HEK293 (cell line): Measurements from ENCODE around the gene MARK2.

Source experiments
- EGR2 ChIP-seq: fragments of 450-650 bp; formaldehyde crosslinking; IDR thresholded peaks from 2 replicates; pipeline ENCODE4 v1.5.1; 2016; ENCODE audit warnings: low read depth, missing biosample characterization, missing genetic modification characterization
- GLI2 ChIP-seq: fragments of 450-650 bp; formaldehyde crosslinking; IDR thresholded peaks from 2 replicates; pipeline ENCODE4; 2017; ENCODE audit warnings: missing biosample characterization, missing genetic modification characterization, low read depth, borderline replicate concordance
- OVOL3 ChIP-seq: fragments of 450-650 bp; formaldehyde crosslinking; IDR thresholded peaks from 2 replicates; pipeline ENCODE4 v1.5.1; 2016; ENCODE audit warnings: missing biosample characterization, missing genetic modification characterization
- PRDM10 ChIP-seq: fragments of 450-650 bp; formaldehyde crosslinking; IDR thresholded peaks from 2 replicates; pipeline ENCODE4 v1.5.1; 2016; ENCODE audit warnings: missing biosample characterization, missing genetic modification characterization
- SCRT1 ChIP-seq: fragments of 450-650 bp; formaldehyde crosslinking; IDR thresholded peaks from 2 replicates; pipeline ENCODE4 v1.5.1; 2016; ENCODE audit warnings: missing biosample characterization, missing genetic modification characterization, borderline replicate concordance
- SCRT2 ChIP-seq: fragments of 450-650 bp; formaldehyde crosslinking; IDR thresholded peaks from 2 replicates; pipeline ENCODE4 v1.5.1; 2016; ENCODE audit warnings: missing biosample characterization, missing genetic modification characterization
- SP2 ChIP-seq: fragments of 450-650 bp; formaldehyde crosslinking; IDR thresholded peaks from 2 replicates; pipeline ENCODE4 v1.5.1; 2016; ENCODE audit warnings: missing biosample characterization, missing genetic modification characterization
- SP3 ChIP-seq: fragments of 450-650 bp; formaldehyde crosslinking; IDR thresholded peaks from 2 replicates; pipeline ENCODE4 v1.5.1; 2016; ENCODE audit warnings: missing biosample characterization, missing genetic modification characterization
- TRIM28 ChIP-seq: IDR thresholded peaks from 2 replicates; pipeline ENCODE4 v1.6.1; 2011; ENCODE audit warnings: low read length, control low read depth, borderline replicate concordance
- ZBTB8A ChIP-seq: fragments of 450-650 bp; formaldehyde crosslinking; IDR thresholded peaks from 2 replicates; pipeline ENCODE4 v1.5.1; 2016; ENCODE audit warnings: missing biosample characterization, missing genetic modification characterization
- ZFP37 ChIP-seq: fragments of 450-650 bp; formaldehyde crosslinking; IDR thresholded peaks from 2 replicates; pipeline ENCODE4 v1.5.1; 2016; ENCODE audit warnings: missing biosample characterization, missing genetic modification characterization
- ZIC2 ChIP-seq: fragments of 450-650 bp; formaldehyde crosslinking; IDR thresholded peaks from 2 replicates; pipeline ENCODE4 v1.5.1; 2016; ENCODE audit warnings: missing biosample characterization, missing genetic modification characterization
- ZNF133 ChIP-seq: fragments of 450-650 bp; formaldehyde crosslinking; IDR thresholded peaks from 2 replicates; pipeline ENCODE4 v1.5.1; 2016; ENCODE audit warnings: missing biosample characterization, missing genetic modification characterization
- ZNF146 ChIP-seq: fragments of 450-650 bp; formaldehyde crosslinking; IDR thresholded peaks from 2 replicates; pipeline ENCODE4 v1.5.1; 2016; ENCODE audit warnings: missing biosample characterization, missing genetic modification characterization
- ZNF169 ChIP-seq: fragments of 450-650 bp; formaldehyde crosslinking; IDR thresholded peaks from 2 replicates; pipeline ENCODE4 v1.5.1; 2016; ENCODE audit warnings: missing biosample characterization, missing genetic modification characterization
- ZNF341 ChIP-seq: fragments of 450-650 bp; formaldehyde crosslinking; IDR thresholded peaks from 2 replicates; pipeline ENCODE4; 2016; ENCODE audit warnings: low read depth, missing biosample characterization, missing genetic modification characterization
- ZNF366 ChIP-seq: fragments of 450-650 bp; formaldehyde crosslinking; conservative IDR thresholded peaks from 2 replicates; pipeline ENCODE4 v1.5.1; 2016; ENCODE audit warnings: missing biosample characterization, missing genetic modification characterization
- ZNF394 ChIP-seq: fragments of 450-650 bp; formaldehyde crosslinking; IDR thresholded peaks from 2 replicates; pipeline ENCODE4 v1.5.1; 2016; ENCODE audit warnings: missing biosample characterization, missing genetic modification characterization, mild to moderate bottlenecking, moderate library complexity, borderline replicate concordance
- ZNF549 ChIP-seq: fragments of 450-650 bp; IDR thresholded peaks from 2 replicates; pipeline ENCODE4 v1.5.1; 2018; ENCODE audit warnings: missing biosample characterization, missing genetic modification characterization, mild to moderate bottlenecking, inconsistent platforms, moderate library complexity
- ZNF623 ChIP-seq: fragments of 450-650 bp; formaldehyde crosslinking; IDR thresholded peaks from 2 replicates; pipeline ENCODE4 v1.5.1; 2016; ENCODE audit warnings: missing biosample characterization, missing genetic modification characterization
- ZNF624 ChIP-seq: fragments of 450-650 bp; formaldehyde crosslinking; IDR thresholded peaks from 2 replicates; pipeline ENCODE4 v1.5.1; 2017; ENCODE audit warnings: missing biosample characterization, missing genetic modification characterization
- ZNF626 ChIP-seq: fragments of 450-650 bp; sonication (Bioruptor Pico); formaldehyde crosslinking; IDR thresholded peaks from 2 replicates; pipeline ENCODE4 v1.5.1; 2018; ENCODE audit warnings: missing biosample characterization, missing genetic modification characterization, inconsistent platforms
- ZNF639 ChIP-seq: fragments of 450-650 bp; formaldehyde crosslinking; IDR thresholded peaks from 2 replicates; pipeline ENCODE4 v1.5.1; 2016; ENCODE audit warnings: missing biosample characterization, missing genetic modification characterization
- ZNF645 ChIP-seq: fragments of 450-650 bp; formaldehyde crosslinking; IDR thresholded peaks from 2 replicates; pipeline ENCODE4; 2016; ENCODE audit warnings: missing biosample characterization, missing genetic modification characterization
- ZNF76 ChIP-seq: fragments of 450-650 bp; formaldehyde crosslinking; IDR thresholded peaks from 2 replicates; pipeline ENCODE4; 2016; ENCODE audit warnings: low read depth, missing biosample characterization, missing genetic modification characterization, borderline replicate concordance
- ZNF768 ChIP-seq: fragments of 450-650 bp; formaldehyde crosslinking; IDR thresholded peaks from 2 replicates; pipeline ENCODE4 v1.5.1; 2018; ENCODE audit warnings: missing biosample characterization, mild to moderate bottlenecking, missing genetic modification characterization
- ZNF830 ChIP-seq: fragments of 450-650 bp; IDR thresholded peaks from 2 replicates; pipeline ENCODE4 v1.5.0; 2018; ENCODE audit warnings: missing biosample characterization, missing genetic modification characterization, low read depth, mild to moderate bottlenecking, moderate library complexity
- ZNF837 ChIP-seq: fragments of 450-650 bp; formaldehyde crosslinking; IDR thresholded peaks from 2 replicates; pipeline ENCODE4 v1.5.1; 2016; ENCODE audit warnings: missing biosample characterization, missing genetic modification characterization
- ZNF843 ChIP-seq: fragments of 450-650 bp; formaldehyde crosslinking; IDR thresholded peaks from 2 replicates; pipeline ENCODE4 v1.5.1; 2016; ENCODE audit warnings: missing biosample characterization, missing genetic modification characterization
- ZXDB ChIP-seq: fragments of 450-650 bp; formaldehyde crosslinking; IDR thresholded peaks from 2 replicates; pipeline ENCODE4 v1.5.1; 2016; ENCODE audit warnings: missing biosample characterization, missing genetic modification characterization
- TF ChIP-seq, protein P1 (sequence below): fragments of 450-650 bp; formaldehyde crosslinking; IDR thresholded peaks from 2 replicates; pipeline ENCODE4 v1.5.1; 2017; ENCODE audit warnings: missing biosample characterization, missing genetic modification characterization
- TF ChIP-seq, protein P2 (sequence below): fragments of 450-650 bp; formaldehyde crosslinking; IDR thresholded peaks from 2 replicates; pipeline ENCODE4 v1.5.1; 2017; ENCODE audit warnings: missing biosample characterization, missing genetic modification characterization

The MARK2 gene

DNA sequence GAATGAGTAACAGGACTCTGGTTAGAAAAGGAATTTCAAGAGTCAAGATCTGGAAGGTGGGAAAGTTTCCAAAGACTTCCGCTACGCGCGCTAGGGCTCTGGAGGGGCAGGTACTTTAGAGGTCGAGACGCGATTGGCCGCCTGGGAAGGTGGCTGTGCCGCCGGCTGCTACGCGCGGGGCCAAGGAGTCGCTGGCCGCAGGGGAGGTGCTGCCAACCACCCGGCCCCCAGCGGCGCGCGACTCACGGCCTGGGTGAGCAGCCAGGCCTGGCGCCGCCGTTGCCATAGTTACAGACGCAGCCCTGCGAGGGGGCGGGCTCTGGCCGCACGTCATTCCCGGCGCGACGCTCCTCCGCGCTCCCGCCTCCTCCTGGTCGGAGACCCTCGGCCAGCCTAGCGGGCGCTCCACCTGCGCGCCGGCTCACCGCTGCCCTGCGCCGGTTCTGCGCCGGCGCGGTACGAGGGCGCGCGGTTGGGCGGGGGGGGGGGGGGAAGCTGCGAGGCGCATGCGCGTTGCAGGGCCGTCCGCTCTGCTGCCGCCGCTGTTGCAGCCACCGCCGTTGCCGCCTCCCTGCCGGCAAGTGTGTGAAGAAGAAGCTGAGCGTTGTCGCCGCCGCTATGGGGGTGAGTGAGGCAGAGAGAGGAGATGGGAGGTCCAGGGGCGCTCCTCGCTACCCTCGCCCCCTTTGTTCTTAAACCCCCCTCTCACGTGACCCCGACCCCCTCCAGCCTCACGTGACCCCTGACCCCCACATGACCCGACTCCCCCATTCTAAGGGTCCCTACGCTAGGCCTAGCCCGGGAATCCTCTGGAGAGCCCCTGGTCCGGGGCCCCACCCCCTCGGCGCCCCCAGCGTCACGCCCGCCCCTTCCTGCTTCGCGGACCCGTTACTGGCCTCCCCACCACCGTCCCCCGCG lies 99.8 kb downstream of the MARK2 start, which contains the start of gene NAA40 (continued):
- TF ChIP-seq ZNF133 (tag by site-specific recombination) (no peak), ZNF626 (tag by site-specific recombination) (no peak), GLI2 (tag by site-specific recombination) (no peak), ZNF394 (tag by site-specific recombination) (peak; percentile 96), SCRT1 (tag by site-specific recombination) (no peak), SP3 (tag by site-specific recombination) (peak; percentile 77), OVOL3 (no peak), SCRT2 (tag by site-specific recombination) (no peak), SP2 (peak; percentile 89), ZNF639 (tag by site-specific recombination) (no peak), ZNF169 (no peak), ZNF76 (tag by site-specific recombination) (0 out of 2 replicates have a peak, but pooled peaks have one; percentile 23), ZNF843 (no peak), ZNF830 (tag by site-specific recombination) (no peak), ZFP37 (no peak), ZNF341 (peak; percentile 100), ZNF768 (tag by site-specific recombination) (no peak), ZIC2 (tag by site-specific recombination) (peak; percentile 40), ZNF549 (no peak), ZNF837 (tag by site-specific recombination) (no peak), ZXDB (tag by site-specific recombination) (peak; percentile 11), ZNF366 (no peak; the same call in 1 of the 2 replicates), TRIM28 (no peak), ZNF645 (tag by site-specific recombination) (no peak), ZBTB8A (tag by site-specific recombination) (no peak), ZNF146 (tag by site-specific recombination) (no peak), EGR2 (tag by site-specific recombination) (no peak), ZNF624 (tag by site-specific recombination) (no peak), ZNF623 (tag by site-specific recombination) (no peak), PRDM10 (tag by site-specific recombination) (no peak)
- TF ChIP-seq, protein P1, sequence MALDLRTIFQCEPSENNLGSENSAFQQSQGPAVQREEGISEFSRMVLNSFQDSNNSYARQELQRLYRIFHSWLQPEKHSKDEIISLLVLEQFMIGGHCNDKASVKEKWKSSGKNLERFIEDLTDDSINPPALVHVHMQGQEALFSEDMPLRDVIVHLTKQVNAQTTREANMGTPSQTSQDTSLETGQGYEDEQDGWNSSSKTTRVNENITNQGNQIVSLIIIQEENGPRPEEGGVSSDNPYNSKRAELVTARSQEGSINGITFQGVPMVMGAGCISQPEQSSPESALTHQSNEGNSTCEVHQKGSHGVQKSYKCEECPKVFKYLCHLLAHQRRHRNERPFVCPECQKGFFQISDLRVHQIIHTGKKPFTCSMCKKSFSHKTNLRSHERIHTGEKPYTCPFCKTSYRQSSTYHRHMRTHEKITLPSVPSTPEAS (tag by site-specific recombination): no peak
- TF ChIP-seq, protein P2, sequence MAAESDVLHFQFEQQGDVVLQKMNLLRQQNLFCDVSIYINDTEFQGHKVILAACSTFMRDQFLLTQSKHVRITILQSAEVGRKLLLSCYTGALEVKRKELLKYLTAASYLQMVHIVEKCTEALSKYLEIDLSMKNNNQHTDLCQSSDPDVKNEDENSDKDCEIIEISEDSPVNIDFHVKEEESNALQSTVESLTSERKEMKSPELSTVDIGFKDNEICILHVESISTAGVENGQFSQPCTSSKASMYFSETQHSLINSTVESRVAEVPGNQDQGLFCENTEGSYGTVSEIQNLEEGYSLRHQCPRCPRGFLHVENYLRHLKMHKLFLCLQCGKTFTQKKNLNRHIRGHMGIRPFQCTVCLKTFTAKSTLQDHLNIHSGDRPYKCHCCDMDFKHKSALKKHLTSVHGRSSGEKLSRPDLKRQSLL (tag by site-specific recombination): no peak
